HCT116 (cell line): ENCODE results near the gene CFL1. TPM values are rescaled to one million over a fixed set of nuclear protein-coding genes. Genes with fewer than 3 reads are reported as not detected.

Experiments used
- ATAC-seq: fragments of 200-7000 bp; cut with Tn5 transposase; 2 replicates; pipeline ENCODE4 v1.9.1; 2020; ENCODE audit warnings: mild to moderate bottlenecking, moderate library complexity
- BruUV-seq: library from RNA; stranded (reverse); fragments of 400-500 nt; replicated peaks from 2 replicates; lab custom pipeline; 2021; lab: Mats Ljungman, UMichigan
- CTCF ChIA-PET: fragments of 300-600 bp; sonication (Branson Sonifier 250); formaldehyde crosslinking; loops from one replicate; lab custom pipeline; 2021; ENCODE audit warnings: antibody characterized with exemption; lab: Charles Lee
- POLR2A ChIA-PET: fragments of 300-600, 350-600 bp; sonication (Branson Sonifier 250); formaldehyde crosslinking; loops from one replicate; lab custom pipeline; 2021; ENCODE audit warnings: antibody characterized with exemption; lab: Charles Lee
- RAD21 ChIA-PET, 2 experiments: fragments of 300-600 bp; sonication (Branson Sonifier 250); formaldehyde crosslinking; loops; one replicate each; lab custom pipeline; 2023; ENCODE audit warnings: low total read pairs in 2 of 2; ENCODE audit not compliant: uncharacterized antibody in 2 of 2, unreplicated experiment in 2 of 2, low non-redundant PET in 1 of 2; lab: Charles Lee
- DNase-seq: peaks from one replicate; pipeline ENCODE4 v3.0.0-alpha.2; 2010; ENCODE audit warnings: low read depth, low spot score
- H2AFZ ChIP-seq: fragments of 200-600 bp; shearing (Covaris generic), sonication (generic); 2 replicates; pipeline ENCODE4 v1.6.1; 2017; ENCODE audit warnings: low read depth, mixed run types, mixed read lengths, antibody characterized with exemption, low read length; ENCODE audit not compliant: poor library complexity, severe bottlenecking
- H3K27ac ChIP-seq: 2 replicates; pipeline ENCODE4 v1.5.1; 2012; ENCODE audit warnings: low read depth, low read length
- H3K27me3 ChIP-seq: fragments of 200-600 bp; sonication (generic); 2 replicates; pipeline ENCODE4 v1.6.1; 2016; ENCODE audit warnings: mixed run types, low read length, mixed read lengths; ENCODE audit not compliant: insufficient read depth
- H3K36me3 ChIP-seq, 2 experiments: fragments of 200-500 bp in 1 of 2; fragments of 200-600 bp in 1 of 2; sonication (Bioruptor generic) in 1 of 2; sonication (generic) in 1 of 2; 2 replicates each; pipeline versions ENCODE4 v1.5.1 to v1.6.1; 2014 to 2016; ENCODE audit warnings: low read length in 2 of 2, inconsistent platforms in 1 of 2, mixed read lengths in 1 of 2, mixed run types in 1 of 2; ENCODE audit not compliant: insufficient read depth in 2 of 2, control insufficient read depth in 1 of 2
- H3K4me1 ChIP-seq, 2 experiments: fragments of 200-600 bp in 1 of 2; sonication (generic) in 1 of 2; 2 replicates each; pipeline versions ENCODE4 v1.5.1 to v1.6.1; 2012 to 2017; ENCODE audit warnings: low read length in 2 of 2, inconsistent platforms in 1 of 2, mild to moderate bottlenecking in 1 of 2, mixed read lengths in 1 of 2, mixed run types in 1 of 2, moderate library complexity in 1 of 2; ENCODE audit not compliant: insufficient read depth in 2 of 2, control insufficient read depth in 1 of 2
- H3K4me2 ChIP-seq: fragments of 200-600 bp; sonication (generic); 2 replicates; pipeline ENCODE4 v1.6.1; 2017; ENCODE audit warnings: mixed run types, low read length, mixed read lengths
- H3K4me3 ChIP-seq, 2 experiments: fragments of 200-600 bp in 1 of 2; sonication (generic) in 1 of 2; replicated peaks in 1 of 2; 2 replicates each; pipeline ENCODE4 v1.5.1; 2011 to 2016; ENCODE audit warnings: low read length in 2 of 2, control low read depth in 1 of 2, low read depth in 1 of 2, mild to moderate bottlenecking in 1 of 2, mixed read lengths in 1 of 2, mixed run types in 1 of 2
- H3K79me2 ChIP-seq: fragments of 200-600 bp; sonication (generic); 2 replicates; pipeline ENCODE4 v1.6.1; 2017; ENCODE audit warnings: mild to moderate bottlenecking, mixed run types, low read length, moderate library complexity, mixed read lengths; ENCODE audit not compliant: insufficient read depth
- H3K9ac ChIP-seq: fragments of 200-600 bp; sonication (generic); 2 replicates; pipeline ENCODE4 v1.6.1; 2016; ENCODE audit warnings: low read length, mixed read lengths
- H3K9me2 ChIP-seq: fragments of 200-600 bp; sonication (generic), shearing (Covaris generic); 2 replicates; pipeline ENCODE4 v1.6.1; 2017; ENCODE audit warnings: mixed run types, mild to moderate bottlenecking, moderate library complexity; ENCODE audit not compliant: insufficient read depth
- H3K9me3 ChIP-seq, 2 experiments: fragments of 200-500 bp in 1 of 2; fragments of 200-600 bp in 1 of 2; sonication (Bioruptor generic) in 1 of 2; sonication (generic) in 1 of 2; 2 replicates each; pipeline ENCODE4 v1.6.1; 2014 to 2017; ENCODE audit warnings: low read length in 2 of 2, mixed read lengths in 2 of 2, inconsistent platforms in 1 of 2, low read depth in 1 of 2, mild to moderate bottlenecking in 1 of 2, mixed run types in 1 of 2, moderate library complexity in 1 of 2; ENCODE audit not compliant: control insufficient read depth in 1 of 2, insufficient read depth in 1 of 2
- H4K20me1 ChIP-seq: fragments of 200-600 bp; sonication (generic), shearing (Covaris generic); 2 replicates; pipeline ENCODE4 v1.6.1; 2017; ENCODE audit warnings: mixed run types, mild to moderate bottlenecking, moderate library complexity; ENCODE audit not compliant: insufficient read depth
- CTCF ChIP-seq, 3 experiments: fragments of 200-600 bp in 1 of 3; sonication (generic) in 1 of 3; IDR thresholded peaks in 2 of 3; conservative IDR thresholded peaks in 1 of 3; 2 replicates each; pipeline ENCODE4 v1.5.1; 2012 to 2017; ENCODE audit warnings: low read depth in 2 of 3, low read length in 2 of 3, antibody characterized with exemption in 1 of 3, borderline replicate concordance in 1 of 3, control low read depth in 1 of 3, mild to moderate bottlenecking in 1 of 3, mixed read lengths in 1 of 3, mixed run types in 1 of 3, moderate library complexity in 1 of 3; ENCODE audit not compliant: insufficient read depth in 1 of 3
- EZH2 ChIP-seq: fragments of 200-600 bp; sonication (generic); IDR thresholded peaks from 2 replicates; pipeline ENCODE4 v1.6.1; 2017; ENCODE audit warnings: antibody characterized with exemption, mixed run types
- MAX ChIP-seq: IDR thresholded peaks from 2 replicates; pipeline ENCODE4 v1.6.1; 2012
- POLR2A ChIP-seq: IDR thresholded peaks from 2 replicates; pipeline ENCODE4 v1.7.0; 2011; ENCODE audit warnings: borderline replicate concordance; ENCODE audit not compliant: insufficient read depth, insufficient read length; ENCODE audit errors: extremely low read depth
- RAD21 ChIP-seq: IDR thresholded peaks from 2 replicates; pipeline ENCODE4 v1.6.1; 2012; ENCODE audit warnings: low read depth, mild to moderate bottlenecking
- SIN3A ChIP-seq: IDR thresholded peaks from 2 replicates; pipeline ENCODE4 v1.6.1; 2012; ENCODE audit warnings: low read depth
- ZBTB33 ChIP-seq: IDR thresholded peaks from 2 replicates; pipeline ENCODE4 v1.6.1; 2011; ENCODE audit warnings: mild to moderate bottlenecking, low read length, moderate library complexity; ENCODE audit not compliant: insufficient replicate concordance; ENCODE audit errors: extremely low read depth
- ZFX ChIP-seq: fragments of 450-650 bp; IDR thresholded peaks from 2 replicates; pipeline ENCODE4 v1.6.1; 2017
- ZNF274 ChIP-seq: fragments of 200-500 bp; sonication (Bioruptor generic); IDR thresholded peaks from 2 replicates; pipeline ENCODE4 v1.6.1; 2014; ENCODE audit warnings: mild to moderate bottlenecking, low read depth, low read length, inconsistent platforms
- intact Hi-C: fragments of 100-400 bp; cut with micrococcal nuclease; formaldehyde crosslinking; loops from 2 replicates; pipeline ENCODE4 v1.10.0; 2022
- total RNA-seq: library from RNA; stranded (reverse); gene quantifications from one replicate; pipeline ENCODE4 v1.2.1, GENCODE V29; 2021; ENCODE audit not compliant: unreplicated experiment
- TF ChIP-seq, protein P1 (sequence below): IDR thresholded peaks from 2 replicates; pipeline ENCODE4 v1.6.1; 2012
- TF ChIP-seq, protein P2 (sequence below): IDR thresholded peaks from 2 replicates; pipeline ENCODE4 v1.6.1; 2012; ENCODE audit warnings: low read depth

CFL1 gene
- total RNA-seq, 1 experiment from 2014 or later = 1,270 TPM

GRCh38 chr11:65866509-65867283 lies 8.7 kb upstream of the CFL1 start:
- H3K36me3 ChIP-seq = peaks cover 7 to 18% of the 10 kb centered on the region in 2 experiments; a peak in 3 of 4 replicates
- no peaks in the 10 kb centered on the region for H3K27me3 ChIP-seq
- H3K27ac ChIP-seq = no peak overlapping the region
- no peak overlapping the region for H2AFZ ChIP-seq
- DNase-seq (no peak), ATAC-seq (no peak)
- H3K4me1 ChIP-seq = peaks cover 6 to 7% of the 10 kb centered on the region in 2 experiments
- H3K9ac ChIP-seq = no peak overlapping the region
- H3K4me2 ChIP-seq = no peak overlapping the region
- POLR2A ChIA-PET = interaction anchor here (1.3 kb wide), 1 partner anchor 23 kb away, joined by 4 read pairs; the partner anchor contains the start of gene CCDC85B
- CTCF ChIA-PET = no interaction called here
- RAD21 ChIA-PET = no interaction called here
- H3K9me2 ChIP-seq = no peaks in the 10 kb centered on the region
- no peaks in the 10 kb centered on the region for H3K9me3 ChIP-seq
- intact Hi-C loops = no loop called here
- BruUV-seq = no TSS peak
- no peak overlapping the region for H3K4me3 ChIP-seq
- TF ChIP-seq RAD21 (no peak), POLR2A (no peak), ZFX (no peak), ZBTB33 (no peak), ZNF274 (no peak), SIN3A (no peak), CTCF (IDR thresholded peaks at IDR 0.05 in 2 of 3, conservative IDR thresholded peaks at IDR 0.05 in 1 of 3; ENCODE audit: borderline replicate concordance in 1 of 3, insufficient read depth in 1 of 3, low read depth in 2 of 3, low read length in 2 of 3) (no peak), MAX (no peak), EZH2 (no peak)
- TF ChIP-seq, protein P1, sequence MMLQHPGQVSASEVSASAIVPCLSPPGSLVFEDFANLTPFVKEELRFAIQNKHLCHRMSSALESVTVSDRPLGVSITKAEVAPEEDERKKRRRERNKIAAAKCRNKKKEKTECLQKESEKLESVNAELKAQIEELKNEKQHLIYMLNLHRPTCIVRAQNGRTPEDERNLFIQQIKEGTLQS = no peak
- TF ChIP-seq, protein P2, sequence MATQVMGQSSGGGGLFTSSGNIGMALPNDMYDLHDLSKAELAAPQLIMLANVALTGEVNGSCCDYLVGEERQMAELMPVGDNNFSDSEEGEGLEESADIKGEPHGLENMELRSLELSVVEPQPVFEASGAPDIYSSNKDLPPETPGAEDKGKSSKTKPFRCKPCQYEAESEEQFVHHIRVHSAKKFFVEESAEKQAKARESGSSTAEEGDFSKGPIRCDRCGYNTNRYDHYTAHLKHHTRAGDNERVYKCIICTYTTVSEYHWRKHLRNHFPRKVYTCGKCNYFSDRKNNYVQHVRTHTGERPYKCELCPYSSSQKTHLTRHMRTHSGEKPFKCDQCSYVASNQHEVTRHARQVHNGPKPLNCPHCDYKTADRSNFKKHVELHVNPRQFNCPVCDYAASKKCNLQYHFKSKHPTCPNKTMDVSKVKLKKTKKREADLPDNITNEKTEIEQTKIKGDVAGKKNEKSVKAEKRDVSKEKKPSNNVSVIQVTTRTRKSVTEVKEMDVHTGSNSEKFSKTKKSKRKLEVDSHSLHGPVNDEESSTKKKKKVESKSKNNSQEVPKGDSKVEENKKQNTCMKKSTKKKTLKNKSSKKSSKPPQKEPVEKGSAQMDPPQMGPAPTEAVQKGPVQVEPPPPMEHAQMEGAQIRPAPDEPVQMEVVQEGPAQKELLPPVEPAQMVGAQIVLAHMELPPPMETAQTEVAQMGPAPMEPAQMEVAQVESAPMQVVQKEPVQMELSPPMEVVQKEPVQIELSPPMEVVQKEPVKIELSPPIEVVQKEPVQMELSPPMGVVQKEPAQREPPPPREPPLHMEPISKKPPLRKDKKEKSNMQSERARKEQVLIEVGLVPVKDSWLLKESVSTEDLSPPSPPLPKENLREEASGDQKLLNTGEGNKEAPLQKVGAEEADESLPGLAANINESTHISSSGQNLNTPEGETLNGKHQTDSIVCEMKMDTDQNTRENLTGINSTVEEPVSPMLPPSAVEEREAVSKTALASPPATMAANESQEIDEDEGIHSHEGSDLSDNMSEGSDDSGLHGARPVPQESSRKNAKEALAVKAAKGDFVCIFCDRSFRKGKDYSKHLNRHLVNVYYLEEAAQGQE = no peak
- peaks cover 12% of the 10 kb centered on the region for H3K79me2 ChIP-seq
- H4K20me1 ChIP-seq = no peaks in the 10 kb centered on the region
